ENCODE data around the gene FAM83B.

Gene FAM83B

DNA sequence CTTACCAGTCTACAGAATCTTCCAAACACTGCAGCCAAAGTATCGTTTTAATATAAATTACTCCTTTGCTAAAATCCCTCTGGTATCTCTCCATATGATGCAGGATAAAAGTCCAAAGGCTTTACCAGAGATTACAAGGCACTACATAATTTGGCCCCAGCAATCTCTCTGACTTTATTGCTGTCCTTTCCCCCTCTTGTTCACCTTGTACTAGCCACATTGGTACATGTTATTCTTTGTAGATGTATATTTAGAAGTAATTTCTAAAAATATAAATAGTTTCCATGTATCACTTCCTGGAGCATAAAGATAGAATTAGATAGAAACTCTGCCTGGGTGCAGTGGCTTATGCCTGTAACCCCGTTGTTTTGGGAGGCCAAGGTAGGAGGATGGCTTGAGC, 28.7 kb upstream of the FAM83B start:
- TF ChIP-seq, protein P1, sequence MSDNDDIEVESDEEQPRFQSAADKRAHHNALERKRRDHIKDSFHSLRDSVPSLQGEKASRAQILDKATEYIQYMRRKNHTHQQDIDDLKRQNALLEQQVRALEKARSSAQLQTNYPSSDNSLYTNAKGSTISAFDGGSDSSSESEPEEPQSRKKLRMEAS (IDR thresholded peaks at IDR 0.05) = no peak
- TF ChIP-seq TEAD4 (IDR thresholded peaks at IDR 0.05) (no peak), YY1 (IDR thresholded peaks at IDR 0.05; ENCODE audit: low read depth) (no peak), RAD21 (IDR thresholded peaks at IDR 0.05; ENCODE audit: low read depth) (no peak), EGR1 (IDR thresholded peaks at IDR 0.05) (no peak), ZBTB7A (IDR thresholded peaks at IDR 0.05; ENCODE audit: low read depth) (no peak), TAF1 (IDR thresholded peaks at IDR 0.05; ENCODE audit: low read depth) (no peak), TCF12 (IDR thresholded peaks at IDR 0.05; ENCODE audit: low read depth) (no peak), NFIC (IDR thresholded peaks at IDR 0.05) (no peak), FOXM1 (IDR thresholded peaks at IDR 0.05; ENCODE audit: borderline replicate concordance, low read depth) (no peak), EP300 (IDR thresholded peaks at IDR 0.05; ENCODE audit: borderline replicate concordance) (no peak), CREB1 (IDR thresholded peaks at IDR 0.05; ENCODE audit: low read depth) (no peak), CEBPB (IDR thresholded peaks at IDR 0.05) (no peak)
- TF ChIP-seq, protein P2, sequence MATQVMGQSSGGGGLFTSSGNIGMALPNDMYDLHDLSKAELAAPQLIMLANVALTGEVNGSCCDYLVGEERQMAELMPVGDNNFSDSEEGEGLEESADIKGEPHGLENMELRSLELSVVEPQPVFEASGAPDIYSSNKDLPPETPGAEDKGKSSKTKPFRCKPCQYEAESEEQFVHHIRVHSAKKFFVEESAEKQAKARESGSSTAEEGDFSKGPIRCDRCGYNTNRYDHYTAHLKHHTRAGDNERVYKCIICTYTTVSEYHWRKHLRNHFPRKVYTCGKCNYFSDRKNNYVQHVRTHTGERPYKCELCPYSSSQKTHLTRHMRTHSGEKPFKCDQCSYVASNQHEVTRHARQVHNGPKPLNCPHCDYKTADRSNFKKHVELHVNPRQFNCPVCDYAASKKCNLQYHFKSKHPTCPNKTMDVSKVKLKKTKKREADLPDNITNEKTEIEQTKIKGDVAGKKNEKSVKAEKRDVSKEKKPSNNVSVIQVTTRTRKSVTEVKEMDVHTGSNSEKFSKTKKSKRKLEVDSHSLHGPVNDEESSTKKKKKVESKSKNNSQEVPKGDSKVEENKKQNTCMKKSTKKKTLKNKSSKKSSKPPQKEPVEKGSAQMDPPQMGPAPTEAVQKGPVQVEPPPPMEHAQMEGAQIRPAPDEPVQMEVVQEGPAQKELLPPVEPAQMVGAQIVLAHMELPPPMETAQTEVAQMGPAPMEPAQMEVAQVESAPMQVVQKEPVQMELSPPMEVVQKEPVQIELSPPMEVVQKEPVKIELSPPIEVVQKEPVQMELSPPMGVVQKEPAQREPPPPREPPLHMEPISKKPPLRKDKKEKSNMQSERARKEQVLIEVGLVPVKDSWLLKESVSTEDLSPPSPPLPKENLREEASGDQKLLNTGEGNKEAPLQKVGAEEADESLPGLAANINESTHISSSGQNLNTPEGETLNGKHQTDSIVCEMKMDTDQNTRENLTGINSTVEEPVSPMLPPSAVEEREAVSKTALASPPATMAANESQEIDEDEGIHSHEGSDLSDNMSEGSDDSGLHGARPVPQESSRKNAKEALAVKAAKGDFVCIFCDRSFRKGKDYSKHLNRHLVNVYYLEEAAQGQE (IDR thresholded peaks at IDR 0.05; ENCODE audit: low read depth) = no peak
- TF ChIP-seq, protein P3, sequence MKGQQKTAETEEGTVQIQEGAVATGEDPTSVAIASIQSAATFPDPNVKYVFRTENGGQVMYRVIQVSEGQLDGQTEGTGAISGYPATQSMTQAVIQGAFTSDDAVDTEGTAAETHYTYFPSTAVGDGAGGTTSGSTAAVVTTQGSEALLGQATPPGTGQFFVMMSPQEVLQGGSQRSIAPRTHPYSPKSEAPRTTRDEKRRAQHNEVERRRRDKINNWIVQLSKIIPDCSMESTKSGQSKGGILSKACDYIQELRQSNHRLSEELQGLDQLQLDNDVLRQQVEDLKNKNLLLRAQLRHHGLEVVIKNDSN (IDR thresholded peaks at IDR 0.05) = no peak

DNA sequence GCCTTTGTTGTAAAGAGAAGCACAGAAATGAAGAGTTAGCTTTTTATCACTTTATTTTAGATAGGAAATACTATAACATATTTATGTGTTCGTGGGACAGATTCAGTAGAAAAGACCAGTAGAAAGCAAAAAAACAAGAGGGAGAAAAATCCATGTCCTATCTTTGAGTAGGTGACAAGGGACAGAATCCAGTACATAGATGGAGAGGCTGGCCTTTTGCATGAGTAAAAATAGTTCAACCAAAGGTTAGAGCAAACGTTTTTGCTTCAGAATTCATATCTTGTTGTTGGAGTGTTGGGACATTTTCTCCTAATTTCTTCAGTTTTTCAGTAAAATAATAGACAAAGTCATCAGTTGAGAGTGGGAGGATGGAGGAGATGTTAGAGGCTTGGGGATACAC, 19.6 kb upstream of the FAM83B start:
- TF ChIP-seq, protein P3 (IDR thresholded peaks at IDR 0.05) = no peak
- TF ChIP-seq CREB1 (IDR thresholded peaks at IDR 0.05; ENCODE audit: low read depth) (no peak), TEAD4 (IDR thresholded peaks at IDR 0.05) (no peak)

DNA sequence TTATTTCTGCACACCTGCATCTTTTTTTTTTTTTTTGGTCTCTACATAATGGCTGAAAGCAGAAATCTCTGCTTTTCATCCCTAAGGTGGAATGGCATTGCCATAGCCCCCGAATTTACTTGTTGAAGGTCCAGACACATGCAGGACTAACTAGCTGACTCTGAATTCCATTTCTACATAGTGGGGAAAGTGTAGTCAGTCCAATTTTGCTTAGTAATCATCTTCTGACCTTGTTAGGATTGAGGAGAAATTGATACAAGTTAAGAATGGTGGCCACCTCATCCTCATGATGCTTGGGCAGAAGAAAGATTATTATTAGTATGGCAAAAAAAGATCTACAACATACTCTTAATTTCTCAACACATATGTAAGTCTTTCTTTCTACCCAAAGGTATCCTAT, 16.4 kb upstream of the FAM83B start:
- TF ChIP-seq, protein P2 (IDR thresholded peaks at IDR 0.05; ENCODE audit: low read depth) = no peak
- TF ChIP-seq EP300 (IDR thresholded peaks at IDR 0.05; ENCODE audit: borderline replicate concordance) = no peak
- TF ChIP-seq TCF12 (IDR thresholded peaks at IDR 0.05; ENCODE audit: low read depth) = no peak
- no peak for TF ChIP-seq EGR1 (IDR thresholded peaks at IDR 0.05)
- TF ChIP-seq FOXM1 (IDR thresholded peaks at IDR 0.05; ENCODE audit: borderline replicate concordance, low read depth) = no peak
- TF ChIP-seq, protein P3 (IDR thresholded peaks at IDR 0.05) = no peak
- no peak for TF ChIP-seq TAF1 (IDR thresholded peaks at IDR 0.05; ENCODE audit: low read depth)

DNA sequence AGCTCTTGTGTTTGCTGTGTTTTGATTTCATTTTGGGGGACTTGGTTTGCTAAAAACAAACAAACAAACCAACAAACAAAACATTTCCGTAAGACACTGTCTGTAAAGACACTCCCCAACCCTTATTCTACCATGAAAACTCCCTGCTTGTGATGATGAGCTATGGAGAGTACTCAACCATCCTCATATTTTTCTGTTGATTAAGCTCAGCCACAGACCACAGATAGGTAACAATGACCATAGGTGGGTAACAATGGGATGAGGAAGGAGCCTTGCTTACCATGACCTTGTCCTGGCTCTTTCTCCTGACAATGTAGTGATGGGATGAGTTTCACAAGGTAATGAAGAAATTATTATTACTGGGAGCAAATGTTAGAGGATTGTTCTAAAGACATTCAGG, 11.4 kb upstream of the FAM83B start:
- TF ChIP-seq TAF1 (IDR thresholded peaks at IDR 0.05; ENCODE audit: low read depth) = no peak

DNA sequence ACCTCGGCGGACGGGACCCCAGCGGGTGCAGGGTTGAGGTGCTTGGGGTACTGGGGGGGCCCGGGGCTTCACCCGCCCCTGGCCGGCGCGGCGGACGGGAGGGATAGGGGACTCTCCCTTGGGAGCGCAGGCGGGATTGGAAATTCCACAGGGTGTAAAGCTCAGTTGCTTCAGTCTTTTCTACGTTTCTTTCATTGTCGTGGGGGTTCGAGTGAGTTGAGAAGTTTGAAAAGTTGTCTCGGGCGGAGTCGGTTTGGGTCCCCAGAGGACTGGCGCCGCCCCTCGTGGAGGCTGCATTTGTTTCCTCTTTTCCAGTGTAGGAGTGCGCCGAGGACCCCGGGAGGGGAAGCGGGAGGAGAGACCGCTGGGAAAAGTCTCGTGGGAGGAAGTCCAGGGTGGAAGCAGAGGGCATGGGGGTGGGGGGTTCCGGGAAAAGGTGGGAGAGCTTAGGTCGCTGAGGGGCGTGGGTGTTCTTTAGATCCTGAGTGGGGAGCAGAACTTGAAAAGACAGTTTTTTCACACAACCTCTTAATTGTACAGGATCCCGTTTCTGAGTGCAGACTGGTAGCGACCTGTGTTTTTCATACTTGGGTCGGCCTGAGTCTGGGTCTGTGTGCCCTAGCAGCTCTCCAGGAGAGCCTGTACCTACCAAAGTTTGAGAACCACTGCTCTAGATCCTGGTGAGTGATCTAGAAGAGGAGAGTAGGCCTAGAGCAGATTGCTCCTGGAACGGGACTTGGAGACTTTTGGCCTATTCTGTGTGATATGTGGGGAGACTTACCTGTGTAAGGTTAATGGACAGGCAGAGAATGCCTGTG, 495 bp downstream of the FAM83B start:
- TF ChIP-seq ZBTB7A (IDR thresholded peaks at IDR 0.05; ENCODE audit: low read depth) (0 out of 2 replicates have a peak, but pooled peaks have one; percentile 42), CEBPB (IDR thresholded peaks at IDR 0.05) (no peak), EGR1 (IDR thresholded peaks at IDR 0.05) (0 out of 2 replicates have a peak, but pooled peaks have one; percentile 6), TAF1 (IDR thresholded peaks at IDR 0.05; ENCODE audit: low read depth) (no peak; the same call in 1 of the 2 replicates)
- TF ChIP-seq, protein P2 (IDR thresholded peaks at IDR 0.05; ENCODE audit: low read depth) = no peak
